ENCODE measurements around the gene PTPRN2. TPM values are rescaled to one million over a fixed set of nuclear protein-coding genes. Genes with fewer than 3 reads are reported as not detected.

The PTPRN2 gene
- total RNA-seq, 1 experiment from 2014 or later: not detected

DNA sequence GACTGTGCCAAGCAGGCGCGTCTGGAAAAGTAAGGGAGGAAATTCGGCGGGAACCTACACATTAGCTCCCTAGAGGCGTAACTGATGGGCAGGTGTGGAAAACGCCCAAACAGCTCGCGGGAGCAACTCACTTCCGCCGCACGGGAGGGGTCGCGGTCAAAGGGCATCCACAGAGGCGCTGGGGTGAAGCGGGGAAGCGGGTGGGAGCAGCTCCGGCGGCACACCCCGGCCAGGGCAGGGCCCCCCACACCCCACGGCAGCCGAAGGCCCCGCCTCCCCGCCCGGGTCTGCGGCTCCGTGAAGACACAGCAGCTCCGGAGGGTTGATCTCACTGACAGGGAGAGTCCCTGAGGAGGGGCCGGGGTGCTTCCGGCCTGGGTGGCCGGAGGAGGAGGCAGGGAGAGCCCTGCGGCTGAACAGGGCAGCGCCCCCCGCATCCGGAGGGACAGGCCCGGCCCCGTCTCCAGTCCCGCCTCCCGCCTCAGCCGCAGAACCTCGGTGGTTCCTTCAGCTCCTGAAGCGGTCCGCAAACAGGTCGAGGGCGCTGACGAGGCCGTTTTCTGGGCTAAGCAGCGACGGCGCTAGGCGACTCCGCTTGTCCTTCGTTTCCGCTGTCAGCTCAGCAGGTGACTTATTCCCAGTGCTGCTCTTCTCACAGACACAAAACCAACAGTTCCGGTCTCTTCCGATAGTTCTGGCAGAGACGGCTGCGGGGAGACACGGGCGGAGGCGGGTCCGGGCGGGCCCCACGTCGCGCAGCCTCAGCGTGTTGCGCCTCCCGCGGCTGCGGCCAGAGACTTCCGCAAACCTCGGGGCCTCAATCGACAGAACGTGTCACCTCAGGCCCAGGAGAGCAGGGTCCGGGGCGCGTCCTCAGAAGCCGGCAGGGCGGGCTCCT, 974.7 kb downstream of the PTPRN2 start:
- Histone ChIP-seq H3K36me3 (ENCODE audit: low read depth) (no peaks in the 10 kb centered on the region), H4K20me1 (ENCODE audit: insufficient read depth) (0 out of 2 replicates have a peak, but pooled peaks cover 2% of the 10 kb centered on the region), H3K79me2 (ENCODE audit: low read depth) (no peaks in the 10 kb centered on the region), H3K4me2 (no peak overlapping the region), H3K27ac (no peak overlapping the region), H3K4me1 (replicated peaks; ENCODE audit: insufficient read depth) (no peaks in the 10 kb centered on the region), H3K9me3 (ENCODE audit: insufficient read depth, low read depth) (no peaks in the 10 kb centered on the region), H2AFZ (no peak overlapping the region), H3K4me3 (no peak overlapping the region), H3K9me2 (ENCODE audit: insufficient read depth) (no peaks in the 10 kb centered on the region), H3F3A (ENCODE audit: insufficient read depth, low read depth) (no peaks in the 10 kb centered on the region), H3K27me3 (ENCODE audit: insufficient read depth, low read depth) (peaks cover 96% of the 10 kb centered on the region)
- DNase-seq: no peak
- intact Hi-C loops (cut with micrococcal nuclease; ENCODE audit: unreplicated experiment): no loop called here
- BruUV-seq (replicated peaks): no TSS peak
- CTCF ChIA-PET: no interaction called here
- TF ChIP-seq, protein P1, sequence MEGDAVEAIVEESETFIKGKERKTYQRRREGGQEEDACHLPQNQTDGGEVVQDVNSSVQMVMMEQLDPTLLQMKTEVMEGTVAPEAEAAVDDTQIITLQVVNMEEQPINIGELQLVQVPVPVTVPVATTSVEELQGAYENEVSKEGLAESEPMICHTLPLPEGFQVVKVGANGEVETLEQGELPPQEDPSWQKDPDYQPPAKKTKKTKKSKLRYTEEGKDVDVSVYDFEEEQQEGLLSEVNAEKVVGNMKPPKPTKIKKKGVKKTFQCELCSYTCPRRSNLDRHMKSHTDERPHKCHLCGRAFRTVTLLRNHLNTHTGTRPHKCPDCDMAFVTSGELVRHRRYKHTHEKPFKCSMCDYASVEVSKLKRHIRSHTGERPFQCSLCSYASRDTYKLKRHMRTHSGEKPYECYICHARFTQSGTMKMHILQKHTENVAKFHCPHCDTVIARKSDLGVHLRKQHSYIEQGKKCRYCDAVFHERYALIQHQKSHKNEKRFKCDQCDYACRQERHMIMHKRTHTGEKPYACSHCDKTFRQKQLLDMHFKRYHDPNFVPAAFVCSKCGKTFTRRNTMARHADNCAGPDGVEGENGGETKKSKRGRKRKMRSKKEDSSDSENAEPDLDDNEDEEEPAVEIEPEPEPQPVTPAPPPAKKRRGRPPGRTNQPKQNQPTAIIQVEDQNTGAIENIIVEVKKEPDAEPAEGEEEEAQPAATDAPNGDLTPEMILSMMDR (conservative IDR thresholded peaks at IDR 0.05): no peak
- TF ChIP-seq EZH2 (IDR thresholded peaks at IDR 0.05; ENCODE audit: low read depth): no peak
- POLR2A ChIA-PET (ENCODE audit: unreplicated experiment): no interaction called here

DNA sequence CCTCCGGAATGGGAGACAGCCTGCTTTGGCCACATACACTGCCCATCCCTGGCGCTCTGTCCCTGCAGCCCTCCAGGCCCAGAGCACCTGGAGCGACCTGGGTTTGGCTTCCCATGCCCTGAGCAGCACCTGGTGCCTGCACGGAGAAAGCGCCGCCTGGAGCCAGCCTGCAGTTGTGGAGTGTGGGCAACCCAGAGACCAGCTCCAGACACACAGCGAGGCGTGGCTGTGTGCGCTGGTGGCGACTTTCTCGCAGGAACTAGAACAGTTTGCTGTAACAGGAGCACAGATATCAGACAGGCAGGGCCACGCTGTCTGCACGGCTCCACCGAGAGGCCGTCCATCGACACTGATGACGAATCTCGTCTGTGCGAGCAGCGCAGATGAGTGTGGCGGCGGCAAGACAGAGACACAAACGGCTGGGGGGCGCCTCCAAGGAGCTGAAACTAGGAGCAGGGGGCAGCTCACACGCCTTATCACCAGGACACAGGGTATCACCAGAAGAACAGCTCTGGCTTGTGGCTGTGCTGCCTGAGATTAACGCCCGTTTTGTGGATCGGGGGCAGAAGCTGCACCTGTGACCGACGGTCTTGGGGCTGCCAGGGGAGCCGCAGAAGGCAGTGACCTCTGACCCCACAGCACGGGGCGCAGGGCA, 975.5 kb downstream of the PTPRN2 start:
- DNase-seq: no peak
- H3K27me3 ChIP-seq (ENCODE audit: insufficient read depth, low read depth): peaks cover 96% of the 10 kb centered on the region
- H3F3A ChIP-seq (ENCODE audit: insufficient read depth, low read depth): no peaks in the 10 kb centered on the region
- H3K9me3 ChIP-seq (ENCODE audit: insufficient read depth, low read depth): no peaks in the 10 kb centered on the region
- H3K9me2 ChIP-seq (ENCODE audit: insufficient read depth): no peaks in the 10 kb centered on the region
- no peak overlapping the region for H3K4me2 ChIP-seq
- ChIA-PET CTCF (no interaction called here), POLR2A (ENCODE audit: unreplicated experiment) (no interaction called here)
- H3K36me3 ChIP-seq (ENCODE audit: low read depth): no peaks in the 10 kb centered on the region
- 0 out of 2 replicates have a peak, but pooled peaks cover 2% of the 10 kb centered on the region for H4K20me1 ChIP-seq (ENCODE audit: insufficient read depth)
- no peak overlapping the region for H3K4me3 ChIP-seq
- no peaks in the 10 kb centered on the region for H3K4me1 ChIP-seq (replicated peaks; ENCODE audit: insufficient read depth)
- TF ChIP-seq EZH2 (IDR thresholded peaks at IDR 0.05; ENCODE audit: low read depth): no peak
- TF ChIP-seq, protein P1 (conservative IDR thresholded peaks at IDR 0.05): no peak
- no peak overlapping the region for H2AFZ ChIP-seq
- BruUV-seq (replicated peaks): no TSS peak
- intact Hi-C loops (cut with micrococcal nuclease; ENCODE audit: unreplicated experiment): no loop called here
- no peaks in the 10 kb centered on the region for H3K79me2 ChIP-seq (ENCODE audit: low read depth)
- no peak overlapping the region for H3K27ac ChIP-seq

DNA sequence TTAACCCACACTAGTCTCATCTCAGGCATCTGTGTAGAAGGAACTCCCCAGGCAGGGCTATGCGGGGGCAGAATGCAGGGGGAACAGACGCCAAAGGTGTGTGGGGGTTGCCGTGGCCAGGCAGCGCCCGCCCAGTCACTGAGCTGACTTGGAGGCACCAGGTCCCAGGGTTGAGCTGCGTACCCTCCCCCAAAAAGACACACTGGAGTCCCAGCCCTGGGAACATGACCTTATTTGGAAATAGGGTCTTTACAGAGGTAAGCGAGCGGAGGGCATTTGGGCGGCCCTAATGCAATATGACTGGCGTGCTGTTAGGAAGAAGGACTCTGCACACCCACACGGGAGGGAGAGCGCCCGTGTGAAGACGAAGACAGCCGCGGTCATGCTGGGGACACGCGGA, 976.3 kb downstream of the PTPRN2 start:
- H3K27me3 ChIP-seq (ENCODE audit: insufficient read depth, low read depth): peaks cover 96% of the 10 kb centered on the region
- no TSS peak for BruUV-seq (replicated peaks)
- H4K20me1 ChIP-seq (ENCODE audit: insufficient read depth): 0 out of 2 replicates have a peak, but pooled peaks cover 2% of the 10 kb centered on the region
- DNase-seq: no peak
- no peaks in the 10 kb centered on the region for H3K79me2 ChIP-seq (ENCODE audit: low read depth)
- intact Hi-C loops (cut with micrococcal nuclease; ENCODE audit: unreplicated experiment): no loop called here
- H3K4me2 ChIP-seq: no peak overlapping the region
- H3K9me2 ChIP-seq (ENCODE audit: insufficient read depth): no peaks in the 10 kb centered on the region
- ChIA-PET POLR2A (ENCODE audit: unreplicated experiment) (no interaction called here), CTCF (no interaction called here)
- no peak overlapping the region for H2AFZ ChIP-seq
- H3K4me3 ChIP-seq: no peak overlapping the region
- no peak overlapping the region for H3K27ac ChIP-seq
- no peaks in the 10 kb centered on the region for H3K4me1 ChIP-seq (replicated peaks; ENCODE audit: insufficient read depth)
- H3K36me3 ChIP-seq (ENCODE audit: low read depth): no peaks in the 10 kb centered on the region
- H3F3A ChIP-seq (ENCODE audit: insufficient read depth, low read depth): no peaks in the 10 kb centered on the region
- H3K9me3 ChIP-seq (ENCODE audit: insufficient read depth, low read depth): no peaks in the 10 kb centered on the region
- TF ChIP-seq EZH2 (IDR thresholded peaks at IDR 0.05; ENCODE audit: low read depth): no peak
- TF ChIP-seq, protein P1 (conservative IDR thresholded peaks at IDR 0.05): no peak

All from PC-9 (cell line).